ENCODE data around the gene ISM2. TPM values are rescaled to one million over a fixed set of nuclear protein-coding genes. Genes with fewer than 3 reads are reported as not detected.

Gene ISM2
- total and polyA plus RNA-seq, 7 donors, result 0.33 to 1.1 (median 0.40) TPM; not detected in 3

- Histone ChIP-seq H3K36me3 (no peaks in the 10 kb centered on the region), H3K4me1 (no peaks in the 10 kb centered on the region), H3K4me3 (no peak overlapping the region), H3K27ac (no peak overlapping the region), H3K27me3 (no peaks in the 10 kb centered on the region), H3K9me3 (no peaks in the 10 kb centered on the region)
- intact Hi-C loops (cut with DNase I), result no loop called here
- 81 to 94% methylated on average over 3 of the region's 3 CpGs for WGBS, 2 donors
- TF ChIP-seq CTCF (IDR thresholded peaks at IDR 0.05), result no peak
- no peak for TF ChIP-seq POLR2AphosphoS5 (IDR thresholded peaks at IDR 0.05)
- TF ChIP-seq POLR2A (IDR thresholded peaks at IDR 0.05), result no peak
- no peak for TF ChIP-seq EP300 (IDR thresholded peaks at IDR 0.05)
- DNase-seq, result no peak
These were observed 13.4 kb downstream of the ISM2 start for GRCh38 chr14:77485256-77485655.

- no peaks in the 10 kb centered on the region for H3K9me3 ChIP-seq
- WGBS, 2 donors, result 76 to 93% methylated on average over 8 of the region's 8 CpGs
- no peak for DNase-seq
These were observed 16.2 kb downstream of the ISM2 start for GRCh38 chr14:77482422-77482821.

GRCh38 chr14:77478796-77479195, 19.8 kb downstream of the ISM2 start:
- no peak overlapping the region for H3K4me3 ChIP-seq
- H3K4me1 ChIP-seq, result no peaks in the 10 kb centered on the region
- intact Hi-C loops (cut with DNase I), result no loop called here
- no peak for DNase-seq
- H3K9me3 ChIP-seq, result no peaks in the 10 kb centered on the region
- WGBS, 2 donors, result 27 to 52% methylated on average over 1 of the region's 1 CpG
- no peaks in the 10 kb centered on the region for H3K27me3 ChIP-seq
- H3K27ac ChIP-seq, result no peak overlapping the region
- H3K36me3 ChIP-seq, result no peaks in the 10 kb centered on the region
- no peak for TF ChIP-seq CTCF (IDR thresholded peaks at IDR 0.05)
- no peak for TF ChIP-seq POLR2AphosphoS5 (IDR thresholded peaks at IDR 0.05)
- TF ChIP-seq POLR2A (IDR thresholded peaks at IDR 0.05), result no peak
- no peak for TF ChIP-seq EP300 (IDR thresholded peaks at IDR 0.05)

More at GRCh38 chr14:77482422-77482821, 16.2 kb downstream of the ISM2 start:
- intact Hi-C loops (cut with DNase I), result no loop called here
- no peak for TF ChIP-seq CTCF (IDR thresholded peaks at IDR 0.05)
- TF ChIP-seq POLR2A (IDR thresholded peaks at IDR 0.05), result no peak
- TF ChIP-seq POLR2AphosphoS5 (IDR thresholded peaks at IDR 0.05), result no peak
- no peak for TF ChIP-seq EP300 (IDR thresholded peaks at IDR 0.05)
- H3K4me3 ChIP-seq, result no peak overlapping the region
- H3K27me3 ChIP-seq, result no peaks in the 10 kb centered on the region
- no peaks in the 10 kb centered on the region for H3K36me3 ChIP-seq
- no peak overlapping the region for H3K27ac ChIP-seq
- no peaks in the 10 kb centered on the region for H3K4me1 ChIP-seq

- 92 to 94% methylated on average over 5 of the region's 5 CpGs for WGBS, 2 donors
- Histone ChIP-seq H3K4me1 (no peaks in the 10 kb centered on the region), H3K27me3 (no peaks in the 10 kb centered on the region), H3K9me3 (no peaks in the 10 kb centered on the region), H3K36me3 (no peaks in the 10 kb centered on the region), H3K4me3 (no peak overlapping the region), H3K27ac (no peak overlapping the region)
- DNase-seq, result peak; percentile 45
- TF ChIP-seq CTCF (IDR thresholded peaks at IDR 0.05) (no peak), EP300 (IDR thresholded peaks at IDR 0.05) (no peak), POLR2A (IDR thresholded peaks at IDR 0.05) (no peak), POLR2AphosphoS5 (IDR thresholded peaks at IDR 0.05) (no peak)
- intact Hi-C loops (cut with DNase I), result no loop called here
These were observed 20.6 kb downstream of the ISM2 start for GRCh38 chr14:77478029-77478428.

- no peak for DNase-seq
- WGBS, 2 donors, result 91% methylated on average over 35 of the region's 35 CpGs
These were observed 23.0 kb downstream of the ISM2 start for GRCh38 chr14:77475432-77476115.

More at GRCh38 chr14:77475432-77476115, 23.0 kb downstream of the ISM2 start:
- TF ChIP-seq POLR2AphosphoS5 (IDR thresholded peaks at IDR 0.05) (no peak), POLR2A (IDR thresholded peaks at IDR 0.05) (no peak), EP300 (IDR thresholded peaks at IDR 0.05) (no peak), CTCF (IDR thresholded peaks at IDR 0.05) (no peak)
- Histone ChIP-seq H3K4me1 (no peaks in the 10 kb centered on the region), H3K27me3 (no peaks in the 10 kb centered on the region), H3K36me3 (no peaks in the 10 kb centered on the region), H3K4me3 (no peak overlapping the region), H3K27ac (no peak overlapping the region), H3K9me3 (no peaks in the 10 kb centered on the region)
- intact Hi-C loops (cut with DNase I), result no loop called here

All from sigmoid colon (tissue), 7 donors.